ENCODE results near the gene CCBE1.

GRCh38 chr18:59684777-59685176 is 12.4 kb downstream of the CCBE1 start:
- no peak for TF ChIP-seq CTCF (IDR thresholded peaks at IDR 0.05)
- no peak for TF ChIP-seq PHF8 (IDR thresholded peaks at IDR 0.05; ENCODE audit: borderline replicate concordance, low read depth)
- no peak for TF ChIP-seq POLR2A (IDR thresholded peaks at IDR 0.05; ENCODE audit: low read length)
- TF ChIP-seq RAD21 (conservative IDR thresholded peaks at IDR 0.05 in 1 of 2, IDR thresholded peaks at IDR 0.05 in 1 of 2): no peak
- no peak for TF ChIP-seq USF2 (IDR thresholded peaks at IDR 0.05)
- TF ChIP-seq EP300 (IDR thresholded peaks at IDR 0.05): no peak
- no peak for TF ChIP-seq ZNF302 (CRISPR knock-in tag; IDR thresholded peaks at IDR 0.05)
- no peak for TF ChIP-seq CHD4 (IDR thresholded peaks at IDR 0.05; ENCODE audit: borderline replicate concordance)
- TF ChIP-seq HEYL (CRISPR knock-in tag; IDR thresholded peaks at IDR 0.05): no peak
- no peak for TF ChIP-seq REST (IDR thresholded peaks at IDR 0.05)
- no peak for TF ChIP-seq KDM1A (IDR thresholded peaks at IDR 0.05; ENCODE audit: low read depth)
- no peak for TF ChIP-seq HDAC2 (IDR thresholded peaks at IDR 0.05)
- TF ChIP-seq MYC (IDR thresholded peaks at IDR 0.05; ENCODE audit: borderline replicate concordance, low read length): no peak
